ENCODE measurements around the gene PLCL2. TPM values are rescaled to one million over a fixed set of nuclear protein-coding genes. Genes with fewer than 3 reads are reported as not detected.

PLCL2 gene
- total RNA-seq, 3 donors from 2014 or later = 15.0 to 35.0 (median 18.8) TPM

DNA sequence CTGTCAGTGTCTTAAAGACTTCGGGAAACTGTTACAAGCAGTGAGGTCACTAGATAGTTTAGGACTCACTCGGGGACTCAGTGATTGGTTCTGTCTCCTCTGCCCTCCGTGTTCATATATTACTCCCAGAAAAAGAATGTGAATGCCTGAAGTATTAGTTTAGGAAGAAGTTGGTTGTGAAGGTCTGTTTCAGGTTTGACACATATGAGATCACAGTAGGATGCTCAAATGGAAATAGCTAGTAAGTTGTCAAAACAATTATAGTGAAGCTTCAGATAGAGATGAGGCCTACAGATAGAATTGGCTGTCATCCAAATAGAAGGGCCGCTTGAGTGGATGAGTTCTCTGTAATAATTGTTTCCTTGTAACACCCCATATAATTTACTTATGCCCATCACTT is 172.6 kb downstream of the PLCL2 start:
- intact Hi-C loops (cut with DNase I, micrococcal nuclease) = no loop called here
- no peaks in the 10 kb centered on the region for H3K4me1 ChIP-seq (ENCODE audit: low read depth)

GRCh38 chr3:17059989-17060550 is 175.3 kb downstream of the PLCL2 start:
- Histone ChIP-seq H3K36me3 (ENCODE audit: low read depth) (no peaks in the 10 kb centered on the region), H3K4me1 (ENCODE audit: low read depth) (no peaks in the 10 kb centered on the region), H3K4me3 (no peak overlapping the region), H3K9me3 (no peaks in the 10 kb centered on the region)
- no peak for DNase-seq
- TF ChIP-seq, protein P1, sequence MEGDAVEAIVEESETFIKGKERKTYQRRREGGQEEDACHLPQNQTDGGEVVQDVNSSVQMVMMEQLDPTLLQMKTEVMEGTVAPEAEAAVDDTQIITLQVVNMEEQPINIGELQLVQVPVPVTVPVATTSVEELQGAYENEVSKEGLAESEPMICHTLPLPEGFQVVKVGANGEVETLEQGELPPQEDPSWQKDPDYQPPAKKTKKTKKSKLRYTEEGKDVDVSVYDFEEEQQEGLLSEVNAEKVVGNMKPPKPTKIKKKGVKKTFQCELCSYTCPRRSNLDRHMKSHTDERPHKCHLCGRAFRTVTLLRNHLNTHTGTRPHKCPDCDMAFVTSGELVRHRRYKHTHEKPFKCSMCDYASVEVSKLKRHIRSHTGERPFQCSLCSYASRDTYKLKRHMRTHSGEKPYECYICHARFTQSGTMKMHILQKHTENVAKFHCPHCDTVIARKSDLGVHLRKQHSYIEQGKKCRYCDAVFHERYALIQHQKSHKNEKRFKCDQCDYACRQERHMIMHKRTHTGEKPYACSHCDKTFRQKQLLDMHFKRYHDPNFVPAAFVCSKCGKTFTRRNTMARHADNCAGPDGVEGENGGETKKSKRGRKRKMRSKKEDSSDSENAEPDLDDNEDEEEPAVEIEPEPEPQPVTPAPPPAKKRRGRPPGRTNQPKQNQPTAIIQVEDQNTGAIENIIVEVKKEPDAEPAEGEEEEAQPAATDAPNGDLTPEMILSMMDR (IDR thresholded peaks at IDR 0.05) = no peak
- intact Hi-C loops (cut with DNase I, micrococcal nuclease) = no loop called here
- no peak for ATAC-seq

More for the DNA sequence above, 172.6 kb downstream of the PLCL2 start:
- DNase-seq (no peak), ATAC-seq (no peak)
- H3K36me3 ChIP-seq (ENCODE audit: low read depth) = no peaks in the 10 kb centered on the region
- TF ChIP-seq, protein P1 (IDR thresholded peaks at IDR 0.05) = no peak
- no peak overlapping the region for H3K4me3 ChIP-seq
- no peaks in the 10 kb centered on the region for H3K9me3 ChIP-seq

DNA sequence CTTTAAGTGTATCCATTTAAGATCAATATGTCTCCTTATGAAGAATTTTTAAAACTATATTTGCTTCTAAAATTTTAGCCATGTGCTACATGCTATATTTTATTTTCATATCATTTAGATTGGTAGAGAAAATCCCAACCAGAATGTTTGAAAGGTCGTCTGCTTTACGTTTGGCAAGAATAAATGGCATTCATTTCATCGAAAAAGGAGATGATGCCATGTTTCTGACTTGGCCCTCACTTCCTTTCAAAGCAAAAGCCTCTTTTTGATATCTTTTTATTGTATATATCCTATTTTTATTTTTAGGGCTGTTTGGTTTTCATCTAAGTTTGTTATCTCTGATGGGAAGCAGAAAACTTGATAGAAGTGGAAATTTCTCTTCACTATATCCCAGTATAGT is 176.2 kb downstream of the PLCL2 start:
- TF ChIP-seq, protein P1 (IDR thresholded peaks at IDR 0.05) = no peak
- intact Hi-C loops (cut with DNase I, micrococcal nuclease) = no loop called here
- H3K4me1 ChIP-seq (ENCODE audit: low read depth) = no peaks in the 10 kb centered on the region

DNA sequence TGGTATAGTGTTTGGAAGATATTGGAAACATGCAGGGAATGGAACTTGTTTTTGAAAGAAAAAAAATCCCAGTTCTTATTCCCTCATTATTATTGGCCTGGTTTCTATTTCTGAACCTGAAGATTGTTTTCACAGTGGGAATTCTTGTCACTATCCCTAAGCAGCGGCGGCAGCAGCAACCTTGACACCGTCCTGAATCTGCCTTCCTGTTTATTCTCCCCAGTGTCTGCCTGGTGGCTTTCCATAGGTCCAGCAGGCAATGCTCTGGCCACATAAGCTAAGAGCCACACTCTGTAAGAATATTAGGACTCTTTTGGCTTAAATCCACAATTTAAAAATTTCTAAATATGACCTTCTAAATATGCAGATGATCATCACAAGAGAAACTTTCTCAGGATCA is 178.0 kb downstream of the PLCL2 start:
- Histone ChIP-seq H3K4me1 (ENCODE audit: low read depth) (no peaks in the 10 kb centered on the region), H3K9me3 (no peaks in the 10 kb centered on the region), H3K36me3 (ENCODE audit: low read depth) (no peaks in the 10 kb centered on the region), H3K4me3 (no peak overlapping the region)
- intact Hi-C loops (cut with DNase I, micrococcal nuclease) = no loop called here
- TF ChIP-seq, protein P1 (IDR thresholded peaks at IDR 0.05) = no peak
- ATAC-seq (no peak), DNase-seq (no peak)

More for the DNA sequence above, 176.2 kb downstream of the PLCL2 start:
- Histone ChIP-seq H3K9me3 (no peaks in the 10 kb centered on the region), H3K36me3 (ENCODE audit: low read depth) (no peaks in the 10 kb centered on the region), H3K4me3 (no peak overlapping the region)
- DNase-seq (no peak), ATAC-seq (no peak)

DNA sequence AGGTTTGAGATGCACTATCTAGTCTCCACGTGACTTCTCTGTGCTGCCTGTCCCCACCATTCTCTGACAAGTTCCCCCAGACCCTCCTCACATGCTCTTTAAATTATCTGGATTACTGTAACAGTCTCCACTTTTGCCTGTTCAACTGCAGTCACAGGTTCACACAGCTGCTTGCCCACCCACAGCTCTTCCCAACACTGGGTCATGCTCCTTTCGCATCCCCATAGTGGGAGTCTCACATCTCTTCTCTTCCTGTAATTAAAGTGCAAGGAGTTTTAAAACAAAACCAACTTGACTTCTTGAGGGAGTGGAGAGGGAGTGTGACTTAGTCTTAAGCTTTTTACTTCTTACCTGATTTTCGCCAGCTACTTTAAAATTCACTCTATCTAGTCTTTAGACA is 178.8 kb downstream of the PLCL2 start:
- H3K4me1 ChIP-seq (ENCODE audit: low read depth) = no peaks in the 10 kb centered on the region
- ATAC-seq (no peak), DNase-seq (no peak)
- TF ChIP-seq, protein P1 (IDR thresholded peaks at IDR 0.05) = no peak
- no peak overlapping the region for H3K4me3 ChIP-seq
- no peaks in the 10 kb centered on the region for H3K36me3 ChIP-seq (ENCODE audit: low read depth)
- intact Hi-C loops (cut with DNase I, micrococcal nuclease) = no loop called here
- H3K9me3 ChIP-seq = no peaks in the 10 kb centered on the region

GRCh38 chr3:17065315-17065714 is 180.6 kb downstream of the PLCL2 start:
- intact Hi-C loops (cut with DNase I, micrococcal nuclease) = loop anchor here in 1 of 2 donors (2.0 kb wide), 1 partner anchor 43 kb away; no protein-coding TSS in a partner anchor
- peak; percentile 73 for ATAC-seq
- no peaks in the 10 kb centered on the region for H3K4me1 ChIP-seq (ENCODE audit: low read depth)

More at GRCh38 chr3:17065315-17065714, 180.6 kb downstream of the PLCL2 start:
- Histone ChIP-seq H3K4me3 (no peak overlapping the region), H3K36me3 (ENCODE audit: low read depth) (no peaks in the 10 kb centered on the region), H3K9me3 (no peaks in the 10 kb centered on the region)
- TF ChIP-seq, protein P1 (IDR thresholded peaks at IDR 0.05) = no peak
- DNase-seq = no peak

Data from mucosa of descending colon (tissue), 3 donors.